ENCODE results near the gene KRT33A. TPM values are rescaled to one million over a fixed set of nuclear protein-coding genes. Genes with fewer than 3 reads are reported as not detected.

KRT33A gene
- total RNA-seq, 1 experiment from 2014 or later: not detected

GRCh38 chr17:41333098-41333497, 17.5 kb downstream of the KRT33A start:
- no CpG with 5 or more reads among the region's 5 CpGs for WGBS (ENCODE audit: extremely low coverage, insufficient read length, low lambda C conversion rate)
- H3K79me1 ChIP-seq (ENCODE audit: insufficient read depth, low read depth, low read length, poor library complexity, severe bottlenecking): no peaks in the 10 kb centered on the region
- no peaks in the 10 kb centered on the region for H3K23me2 ChIP-seq (ENCODE audit: insufficient read length, low read depth, low read length, poor library complexity, severe bottlenecking)
- no peak overlapping the region for H2AFZ ChIP-seq (ENCODE audit: low read length)
- H3K9ac ChIP-seq (ENCODE audit: extremely low read depth, insufficient read length, low read length): no peak overlapping the region
- Mint-ChIP-seq H3K9me3 (no peaks in the 10 kb centered on the region; a peak in 2 of 5 replicates), H3K27ac (peak overlapping the region in 1 of 3 experiments; percentile 87; a peak in 2 of 7 replicates), H3K36me3 (ENCODE audit: insufficient read depth in 1 of 3, low read depth in 3 of 3) (no peaks in the 10 kb centered on the region; a peak in 1 of 7 replicates), H3K4me1 (peaks cover 0 to 9% of the 10 kb centered on the region in 2 experiments; a peak in 3 of 4 replicates), H3K27me3 (ENCODE audit: low read depth) (peaks cover 4% of the 10 kb centered on the region; the same call in 1 of the 2 replicates), H3K4me3 (no peak overlapping the region)
- no peak overlapping the region for H2BK15ac ChIP-seq (ENCODE audit: low read depth, low read length)
- H3T11ph ChIP-seq (ENCODE audit: low read length): no peak overlapping the region
- H3K27me3 ChIP-seq (ENCODE audit: insufficient read depth, low read length): no peaks in the 10 kb centered on the region
- no peaks in the 10 kb centered on the region for H4K20me1 ChIP-seq (ENCODE audit: control insufficient read depth, insufficient read depth, insufficient read length)
- H2BK20ac ChIP-seq (ENCODE audit: low read depth, low read length, poor library complexity, severe bottlenecking): no peak overlapping the region
- H2BK5ac ChIP-seq (ENCODE audit: insufficient read length, low read length): no peak overlapping the region
- no peak overlapping the region for H2BK12ac ChIP-seq (ENCODE audit: insufficient read length, low read depth, low read length)
- H3K18ac ChIP-seq (ENCODE audit: insufficient read length, low read depth, low read length): no peak overlapping the region
- no peak overlapping the region for H3K4me2 ChIP-seq (ENCODE audit: insufficient read depth, insufficient read length, low read length)
- no peak overlapping the region for H3K27ac ChIP-seq (ENCODE audit: insufficient read length, low read depth, low read length)
- no peak overlapping the region for H3K23ac ChIP-seq (ENCODE audit: insufficient read length, low read depth, low read length)
- H3K79me2 ChIP-seq (ENCODE audit: insufficient read depth, low read length): no peaks in the 10 kb centered on the region
- no peak overlapping the region for H2BK120ac ChIP-seq (ENCODE audit: low read depth, low read length, poor library complexity, severe bottlenecking)
- H2AK5ac ChIP-seq (ENCODE audit: insufficient read length, low read length): no peak overlapping the region
- H3K4ac ChIP-seq (ENCODE audit: low read depth, low read length): no peak overlapping the region
- no peak overlapping the region for H4K8ac ChIP-seq (replicated peaks; ENCODE audit: insufficient read length, low read depth, low read length)
- H4K5ac ChIP-seq (ENCODE audit: insufficient read length, low read depth, low read length): no peak overlapping the region
- no peak for TF ChIP-seq CTCF (conservative IDR thresholded peaks at IDR 0.05)
- no peak overlapping the region for H3K14ac ChIP-seq (ENCODE audit: insufficient read depth, low read length)
- H4K91ac ChIP-seq (ENCODE audit: insufficient read length, low read depth, low read length): no peak overlapping the region
- H3K9me3 ChIP-seq (ENCODE audit: control insufficient read depth, low read depth, low read length): no peaks in the 10 kb centered on the region
- H3K4me1 ChIP-seq (ENCODE audit: insufficient read depth, low read length): no peaks in the 10 kb centered on the region
- no peak overlapping the region for H3K56ac ChIP-seq (ENCODE audit: insufficient read length, low read depth, low read length)
- DNase-seq: no peak
